Esophagus muscularis mucosa (tissue), 3 donors: ENCODE measurements around the gene ADAMTS19.

Source experiments
- CTCF ChIP-seq, 3 experiments: fragments of 200-600 bp in 2 of 3; fragments of 450-650 bp in 1 of 3; sonication (generic) in 2 of 3; IDR thresholded peaks; one replicate each; pipeline ENCODE4 v1.5.1; 2017 to 2019; ENCODE audit warnings: antibody characterized with exemption in 3 of 3, mild to moderate bottlenecking in 2 of 3, moderate library complexity in 1 of 3
- POLR2AphosphoS5 ChIP-seq, 2 donors: sonication (generic); formaldehyde crosslinking; IDR thresholded peaks; one replicate each; pipeline ENCODE4 v1.6.1; 2017; ENCODE audit warnings: antibody characterized with exemption in 2 of 2

GRCh38 chr5:129724222-129724621, 264.1 kb downstream of the ADAMTS19 start:
- no peak for TF ChIP-seq CTCF (IDR thresholded peaks at IDR 0.05)
- no peak for TF ChIP-seq POLR2AphosphoS5 (IDR thresholded peaks at IDR 0.05)
